HG02642 (cell line): ENCODE measurements around the gene TRIM34.
"Not testable (repeated sequence)": the region's sequence is repeated elsewhere in the genome, so short reads cannot be mapped to it uniquely, and the experiment has no call there.

ENCODE experiments used
- ATAC-seq: cut with Tn5 transposase; IDR thresholded peaks from one replicate; pipeline ENCODE4 v1.9.1; 2021; ENCODE audit warnings: mild to moderate bottlenecking; ENCODE audit not compliant: unreplicated experiment, poor library complexity

The TRIM34 gene

DNA sequence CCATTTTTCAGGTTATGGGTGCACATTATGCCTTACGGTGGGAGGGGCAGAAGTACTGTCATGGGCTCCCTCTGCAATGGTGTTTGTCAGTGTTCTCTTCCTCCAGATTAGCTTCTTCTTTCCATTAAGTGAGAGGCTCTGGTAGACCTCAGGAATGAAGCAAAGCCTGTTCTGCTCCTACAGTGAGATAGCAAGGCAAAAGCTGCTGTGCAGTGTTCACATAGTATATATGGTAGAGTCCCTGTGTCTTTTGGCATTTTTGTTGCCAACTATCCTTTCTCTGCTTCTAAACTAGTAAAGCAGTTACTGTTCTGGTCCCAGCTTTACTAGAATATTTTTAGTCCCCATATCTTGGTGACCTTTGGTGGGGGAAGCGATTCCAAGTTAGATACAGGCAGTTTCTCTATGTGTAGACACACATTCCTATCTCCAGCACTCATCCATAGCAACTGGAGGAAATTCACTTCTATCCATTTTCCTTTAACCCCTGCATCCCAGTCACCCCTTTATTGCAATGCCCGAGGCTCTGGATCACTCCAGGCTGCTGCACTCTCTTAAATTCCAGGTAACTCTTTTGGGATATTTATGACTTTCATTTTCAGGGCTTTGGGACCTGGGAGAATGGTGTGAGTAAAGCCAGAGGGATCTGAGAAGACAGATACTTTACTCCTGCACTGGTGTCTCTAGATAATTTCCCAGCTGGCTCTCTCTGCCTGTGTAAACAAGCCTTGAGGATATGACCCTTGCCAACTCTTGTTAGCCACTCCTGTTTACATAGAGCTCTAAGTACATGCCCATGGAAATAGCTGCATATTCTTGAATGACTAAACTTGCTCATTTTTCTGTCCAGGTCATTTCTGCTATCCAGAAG, 3.9 kb upstream of the TRIM34 start:
- ATAC-seq = no peak

- no peak for ATAC-seq
Measured at GRCh38 chr11:5621580-5621979, 3.2 kb upstream of the TRIM34 start.

GRCh38 chr11:5622802-5623201, 2.0 kb upstream of the TRIM34 start:
- no peak for ATAC-seq

GRCh38 chr11:5625281-5625680, 480 bp downstream of the TRIM34 start:
- ATAC-seq = peak; percentile 1

GRCh38 chr11:5626196-5626595, 1.4 kb downstream of the TRIM34 start:
- no peak for ATAC-seq

GRCh38 chr11:5631417-5631816, 6.6 kb downstream of the TRIM34 start:
- no peak for ATAC-seq

DNA sequence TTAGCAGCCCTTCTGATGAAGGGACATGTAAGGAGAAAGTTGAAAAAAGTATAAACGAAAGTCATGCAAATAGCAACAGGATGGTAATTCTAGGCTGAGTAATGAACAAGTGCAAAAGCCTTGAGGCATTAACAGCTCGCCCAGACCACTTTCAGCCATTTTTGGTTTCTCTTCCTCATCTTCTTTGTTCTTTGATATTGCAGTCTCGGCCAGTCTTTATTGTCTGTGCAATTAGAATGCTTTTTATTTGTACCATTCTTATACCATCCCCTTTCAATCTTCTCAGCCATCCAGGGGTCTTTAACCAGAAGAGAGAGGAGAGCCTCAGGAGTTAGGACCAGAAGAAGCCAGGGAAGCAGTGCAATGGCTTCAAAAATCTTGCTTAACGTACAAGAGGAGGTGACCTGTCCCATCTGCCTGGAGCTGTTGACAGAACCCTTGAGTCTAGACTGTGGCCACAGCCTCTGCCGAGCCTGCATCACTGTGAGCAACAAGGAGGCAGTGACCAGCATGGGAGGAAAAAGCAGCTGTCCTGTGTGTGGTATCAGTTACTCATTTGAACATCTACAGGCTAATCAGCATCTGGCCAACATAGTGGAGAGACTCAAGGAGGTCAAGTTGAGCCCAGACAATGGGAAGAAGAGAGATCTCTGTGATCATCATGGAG, 7.3 kb downstream of the TRIM34 start:
- peak; percentile 96 for ATAC-seq

- ATAC-seq = no peak
Measured at GRCh38 chr11:5639953-5640352, 15.2 kb downstream of the TRIM34 start.

GRCh38 chr11:5643585-5643984, 18.8 kb downstream of the TRIM34 start:
- no peak for ATAC-seq

GRCh38 chr11:5646139-5646538, 21.3 kb downstream of the TRIM34 start:
- no peak for ATAC-seq

DNA sequence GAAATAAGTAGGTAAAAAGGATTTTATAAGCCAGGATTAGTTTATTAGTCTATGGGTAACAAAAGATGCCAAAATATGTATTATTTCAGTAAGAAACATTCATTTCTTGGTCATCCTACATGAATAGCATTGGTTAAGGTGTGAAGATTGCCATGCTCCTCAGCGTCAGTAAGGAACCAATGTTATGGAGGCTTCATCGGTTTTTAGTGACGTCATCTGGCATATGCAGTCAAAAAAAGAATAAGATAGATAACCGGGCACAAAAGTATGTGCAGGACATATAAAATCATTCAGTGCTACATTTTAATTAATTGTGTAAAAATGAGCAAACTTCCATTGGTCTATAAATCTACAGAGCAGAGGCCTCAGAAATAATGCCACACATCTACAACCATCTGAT, 30.7 kb downstream of the TRIM34 start:
- no peak for ATAC-seq

DNA sequence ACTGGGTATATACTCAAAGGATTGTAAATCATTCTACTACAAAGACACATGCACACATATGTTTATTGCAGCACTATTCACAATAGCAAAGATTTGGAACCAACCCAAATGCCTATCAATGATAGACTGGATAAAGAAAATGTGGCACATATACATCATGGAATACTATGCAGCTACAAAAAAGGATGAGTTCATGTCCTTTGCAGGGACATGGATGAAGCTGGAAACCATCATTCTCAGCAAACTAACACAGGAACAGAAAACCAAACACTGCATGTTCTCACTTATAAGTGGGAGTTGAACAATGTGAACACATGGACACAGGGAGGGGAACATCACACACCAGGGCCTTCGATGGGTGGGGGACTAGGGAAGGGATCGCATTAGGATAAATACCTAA, 32.2 kb downstream of the TRIM34 start:
- ATAC-seq = not testable (repeated sequence)

- ATAC-seq = no peak
Measured at GRCh38 chr11:5658318-5658717, 33.5 kb downstream of the TRIM34 start.

GRCh38 chr11:5663511-5663910, 38.7 kb downstream of the TRIM34 start:
- no peak for ATAC-seq

DNA sequence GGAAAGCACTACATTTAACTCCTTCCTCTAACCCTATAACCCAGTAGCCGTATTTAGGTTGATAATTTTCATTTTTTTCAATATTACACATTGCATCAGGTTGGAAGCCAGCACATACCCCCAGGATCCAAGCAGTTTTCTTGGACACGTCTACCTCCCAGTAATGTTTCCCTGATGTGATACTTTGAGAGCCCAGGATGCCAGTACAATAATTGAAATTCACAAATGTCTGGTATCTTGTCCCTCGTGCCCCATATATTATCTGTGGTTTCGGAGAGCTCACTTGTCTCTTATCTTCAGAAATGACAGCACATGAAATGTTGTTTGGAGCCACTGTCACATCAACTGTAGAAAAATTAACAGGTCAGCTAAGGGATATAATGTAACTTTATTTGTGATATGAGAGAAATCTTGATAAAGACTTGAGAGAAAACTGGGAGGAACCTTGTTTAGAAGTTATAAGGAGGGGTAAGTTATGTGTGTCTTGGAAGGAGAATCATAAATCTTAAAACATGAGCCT, 40.3 kb downstream of the TRIM34 start:
- ATAC-seq = no peak

DNA sequence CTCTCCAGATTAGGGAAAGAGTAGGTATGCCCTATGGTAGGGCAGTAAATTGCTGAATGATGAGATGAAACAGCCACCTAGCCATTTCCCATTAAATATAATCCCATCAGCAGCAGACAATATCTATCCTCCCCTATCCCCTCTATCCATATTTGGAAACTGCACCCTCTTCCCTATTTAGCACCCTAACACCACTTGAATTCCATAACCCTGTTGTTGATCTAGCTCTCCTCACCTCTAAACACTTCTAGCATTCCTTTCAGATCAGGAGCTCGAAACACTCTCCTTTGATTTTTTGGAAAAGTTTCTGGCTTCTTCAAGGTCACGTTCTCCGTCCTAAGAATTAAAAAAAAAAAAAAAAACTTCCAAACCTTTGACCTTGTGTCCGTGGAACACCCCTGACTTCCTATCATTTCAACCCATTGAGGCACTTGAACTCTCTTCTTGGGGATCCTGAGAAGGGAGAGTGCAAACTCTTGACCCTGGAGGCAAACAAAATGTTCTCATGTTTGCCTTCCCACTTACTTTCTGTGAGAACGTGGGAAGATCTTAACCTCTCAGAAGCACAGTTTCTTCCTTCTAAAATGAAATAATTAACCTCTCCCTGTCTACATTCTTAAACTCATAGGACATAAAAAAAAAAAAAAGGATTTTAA, 41.1 kb downstream of the TRIM34 start:
- no peak for ATAC-seq

GRCh38 chr11:5666402-5666793, 41.6 kb downstream of the TRIM34 start:
- no peak for ATAC-seq

- ATAC-seq = no peak
Measured at GRCh38 chr11:5671831-5672230, 47.0 kb downstream of the TRIM34 start.

DNA sequence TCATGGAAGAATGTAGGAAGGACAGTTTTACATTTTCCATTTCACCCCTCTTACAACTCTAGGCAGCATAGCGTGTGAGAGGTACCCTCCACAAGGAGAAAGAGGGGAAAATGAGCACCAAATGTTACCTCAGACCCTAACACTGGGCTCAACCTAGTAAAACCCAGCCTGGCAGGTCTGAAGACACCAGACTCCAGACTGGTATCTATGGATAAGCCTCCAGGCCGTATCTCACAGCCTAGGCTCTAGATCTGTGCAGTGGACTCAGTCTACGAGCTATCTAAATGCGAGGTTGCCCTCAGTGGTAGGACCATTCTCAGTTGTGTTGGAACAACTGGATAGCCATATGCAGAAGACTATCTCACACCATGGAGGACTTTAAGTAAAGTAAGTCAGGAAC, 49.6 kb downstream of the TRIM34 start:
- no peak for ATAC-seq

GRCh38 chr11:5679811-5680210, 55.0 kb downstream of the TRIM34 start:
- ATAC-seq = no peak

GRCh38 chr11:5682890-5683441, 58.2 kb downstream of the TRIM34 start:
- not testable (repeated sequence) for ATAC-seq
